Measurements from ENCODE around the gene RASGRF1. TPM values are rescaled to one million over a fixed set of nuclear protein-coding genes. Genes with fewer than 3 reads are reported as not detected.

Gene RASGRF1
- total RNA-seq, 1 donor from 2014 or later: 0.11 TPM

DNA sequence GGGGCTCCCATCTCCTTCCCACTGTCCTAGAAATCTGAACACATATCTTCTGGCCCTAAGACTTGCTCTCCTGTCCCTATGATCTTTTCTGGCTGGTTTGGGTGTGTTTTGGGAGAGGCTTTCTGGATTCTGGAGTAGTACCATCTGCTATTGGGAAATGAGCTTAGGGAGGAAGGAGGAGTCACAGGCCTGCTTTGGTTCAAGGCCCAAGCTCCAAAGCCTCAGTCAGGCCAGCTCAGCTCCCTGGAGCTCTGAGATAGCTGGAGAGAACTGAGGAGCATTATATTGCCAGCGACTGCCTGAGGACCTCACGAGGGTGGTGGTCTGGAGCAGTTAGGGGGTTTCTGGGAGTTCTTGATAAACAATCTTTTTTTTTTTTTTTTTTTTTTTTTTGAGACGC, 18.7 kb downstream of the RASGRF1 start:
- no peak for DNase-seq (ENCODE audit: low spot score)
- intact Hi-C loops (cut with DNase I): no loop called here

DNA sequence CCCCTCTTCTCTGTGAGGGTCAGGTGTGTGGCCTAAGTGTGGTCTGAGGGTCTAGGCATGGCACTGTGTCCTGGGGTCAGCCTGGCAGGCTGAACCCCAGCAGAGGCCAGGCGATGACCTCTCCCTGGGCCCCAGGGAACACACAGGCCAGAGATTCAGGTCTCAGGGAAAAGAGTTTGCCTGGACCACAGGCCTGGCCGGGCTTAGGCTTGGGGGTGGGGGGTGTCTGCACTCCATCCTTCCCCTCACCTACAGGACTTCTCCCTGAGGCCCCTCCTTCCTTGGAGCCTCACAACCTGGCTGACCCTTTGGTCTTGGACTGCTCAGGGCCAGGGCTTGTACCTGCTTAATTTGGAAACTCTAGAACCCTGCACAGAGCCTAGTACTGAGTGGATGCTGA, 21.8 kb downstream of the RASGRF1 start:
- no peak for DNase-seq (ENCODE audit: low spot score)
- intact Hi-C loops (cut with DNase I): no loop called here

DNA sequence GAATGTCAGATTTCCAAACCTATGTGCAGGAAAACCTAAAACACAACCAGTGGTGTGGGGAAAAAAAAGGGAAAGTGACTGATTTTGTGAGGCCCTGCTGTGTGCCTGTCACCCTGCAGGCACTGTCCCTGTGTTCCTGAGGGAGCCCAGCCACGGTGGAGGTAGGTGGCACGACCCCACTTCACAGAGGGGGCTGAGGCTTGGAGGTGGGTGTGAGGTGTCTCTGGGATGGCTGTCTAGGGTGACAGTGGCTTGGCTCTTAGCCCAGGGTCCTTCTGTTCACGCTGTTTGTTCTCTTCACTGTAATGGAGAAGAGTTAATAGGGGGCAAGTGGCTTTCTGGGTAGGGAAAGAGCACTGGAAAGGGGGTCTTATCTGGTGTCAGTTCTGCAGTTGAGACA, 22.6 kb downstream of the RASGRF1 start:
- intact Hi-C loops (cut with DNase I): no loop called here
- no peak for DNase-seq (ENCODE audit: low spot score)

DNA sequence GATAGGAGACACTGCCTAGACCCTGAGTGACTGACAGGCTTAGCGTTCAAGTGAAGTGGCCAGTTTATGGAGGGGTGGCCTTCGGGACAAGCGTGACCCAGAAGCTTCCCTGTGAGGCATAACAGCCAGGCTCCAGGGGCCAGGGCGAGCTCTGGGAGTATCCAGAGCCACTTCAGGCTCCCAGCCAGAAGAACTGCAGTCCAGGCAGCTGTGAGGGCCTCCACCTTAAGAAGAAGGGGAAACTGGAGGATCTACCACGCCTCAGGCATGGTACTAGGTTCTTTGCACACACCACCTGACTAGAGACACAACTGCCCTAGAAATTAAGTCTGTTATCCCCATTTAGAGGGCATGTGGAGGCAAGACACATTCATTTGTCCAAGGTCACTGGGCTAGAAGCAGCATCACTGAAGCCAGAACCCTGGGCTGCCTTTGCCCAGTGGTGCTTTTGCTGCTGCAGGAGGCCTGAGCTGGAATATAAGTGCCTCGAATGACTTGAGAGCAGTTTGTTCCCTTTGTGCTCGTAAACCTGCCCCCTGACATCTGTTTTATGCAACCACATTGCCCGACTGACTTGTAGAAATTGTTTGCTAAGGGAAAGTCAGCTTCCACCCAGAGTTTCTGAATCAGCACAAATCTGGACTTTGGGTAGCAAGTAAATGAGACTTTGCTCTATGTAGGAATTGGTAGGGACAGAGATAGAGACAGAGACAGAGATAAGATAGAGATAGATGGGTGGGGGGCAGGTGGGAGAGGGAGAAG, 23.3 kb downstream of the RASGRF1 start:
- no peak for DNase-seq (ENCODE audit: low spot score)
- intact Hi-C loops (cut with DNase I): no loop called here

DNA sequence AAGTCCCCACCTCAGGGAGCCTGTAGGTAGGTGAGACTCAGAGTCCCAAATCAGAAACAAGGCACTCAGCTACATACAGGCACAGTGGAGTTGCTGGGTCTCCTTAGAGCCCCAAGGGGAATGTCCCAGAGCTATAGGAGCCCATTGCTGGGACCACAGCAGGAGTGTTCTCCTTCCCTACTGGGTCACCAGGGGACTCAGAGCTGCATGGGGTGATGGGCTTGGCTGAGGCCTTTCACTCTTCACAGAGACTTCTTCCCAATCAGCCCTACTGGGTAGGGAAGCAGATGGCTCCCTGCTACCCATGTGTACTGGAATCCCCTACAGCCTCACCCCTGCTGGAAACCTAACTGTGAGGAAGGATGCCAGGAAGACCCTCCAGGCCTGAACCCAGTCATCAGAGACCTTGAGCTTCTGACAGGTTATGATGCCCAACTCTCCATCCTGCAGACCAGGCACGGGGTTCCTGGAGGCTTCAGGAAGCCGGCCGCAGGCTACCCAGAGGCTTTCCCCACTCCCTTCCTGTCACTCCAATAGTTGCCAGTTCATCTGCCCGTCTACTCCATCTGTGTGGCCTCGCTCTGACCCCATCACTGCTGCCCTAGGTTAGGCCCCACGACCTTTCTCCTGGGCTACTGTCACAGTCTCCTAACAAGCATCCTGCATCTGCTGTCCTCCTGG, 24.0 kb downstream of the RASGRF1 start:
- intact Hi-C loops (cut with DNase I): no loop called here
- no peak for DNase-seq (ENCODE audit: low spot score)

DNA sequence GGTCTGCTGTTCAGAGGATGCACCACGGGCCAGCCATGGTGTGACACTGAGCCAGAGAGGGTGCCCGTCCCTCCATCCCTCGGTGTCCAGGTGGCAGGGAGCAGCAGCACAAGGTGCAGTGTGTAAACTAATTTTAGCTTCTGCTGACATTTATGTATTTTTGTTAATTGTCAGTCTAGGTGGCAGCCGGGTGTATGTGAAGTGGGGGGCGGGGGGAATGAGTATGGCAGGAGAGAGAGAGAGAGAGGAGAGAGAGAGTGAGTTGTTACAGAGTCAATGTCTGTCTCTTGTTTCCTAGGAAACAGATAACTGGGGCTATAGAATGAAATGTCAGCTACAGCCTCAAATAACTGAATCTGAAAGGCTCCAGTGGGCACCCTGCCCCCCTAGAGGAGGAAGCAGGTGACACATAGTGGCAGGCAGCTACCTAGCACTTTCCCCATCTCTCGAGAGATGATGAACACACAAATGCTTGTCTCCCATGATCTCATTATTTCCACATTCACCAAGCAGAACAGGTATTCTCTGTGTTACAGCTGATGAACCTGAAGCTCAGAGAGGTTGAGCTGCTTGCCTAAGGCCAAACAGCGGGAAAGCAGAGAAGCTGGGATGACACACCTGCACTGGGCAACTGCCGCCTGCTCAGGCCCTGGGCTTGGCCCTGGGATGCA, 24.7 kb downstream of the RASGRF1 start:
- no peak for DNase-seq (ENCODE audit: low spot score)
- intact Hi-C loops (cut with DNase I): no loop called here

DNA sequence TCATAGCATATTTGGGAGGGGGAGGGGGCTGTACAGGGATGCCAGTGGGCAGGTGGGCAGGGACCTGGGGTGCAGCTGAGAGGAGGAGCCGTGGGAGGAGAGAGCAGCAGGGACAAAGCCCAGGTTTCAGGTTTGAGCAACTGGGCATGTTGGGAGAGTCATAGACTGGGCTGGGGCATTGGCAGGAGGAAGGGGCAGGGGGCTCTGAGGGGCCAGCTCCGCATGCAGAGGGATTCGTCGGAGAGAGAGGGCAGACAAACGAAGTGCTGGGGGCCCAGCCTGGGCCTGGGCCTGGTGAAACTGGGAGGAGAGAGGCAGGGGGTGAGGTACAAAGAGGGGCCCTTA, 25.2 kb downstream of the RASGRF1 start:
- intact Hi-C loops (cut with DNase I): no loop called here
- DNase-seq (ENCODE audit: low spot score): no peak

DNA sequence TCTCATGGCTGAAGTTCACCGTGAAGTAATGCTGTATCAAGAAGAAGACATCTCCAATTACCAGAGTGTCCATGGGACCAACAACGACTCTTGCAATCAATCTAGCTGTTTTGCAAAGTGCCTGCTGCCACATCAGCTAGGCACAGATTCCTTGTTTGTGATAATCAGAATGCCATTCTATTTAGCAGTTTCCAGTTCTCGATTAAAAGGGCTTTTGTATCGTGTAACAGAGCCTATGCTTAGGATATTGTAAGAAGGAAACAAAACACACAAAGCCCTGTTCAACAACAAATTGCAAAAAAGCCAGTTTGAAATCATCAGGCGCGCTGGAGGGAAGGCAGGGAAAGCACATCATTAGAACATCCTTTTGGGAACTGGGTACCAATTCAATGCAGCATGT, 26.1 kb downstream of the RASGRF1 start:
- no peak for DNase-seq (ENCODE audit: low spot score)
- intact Hi-C loops (cut with DNase I): no loop called here

DNA sequence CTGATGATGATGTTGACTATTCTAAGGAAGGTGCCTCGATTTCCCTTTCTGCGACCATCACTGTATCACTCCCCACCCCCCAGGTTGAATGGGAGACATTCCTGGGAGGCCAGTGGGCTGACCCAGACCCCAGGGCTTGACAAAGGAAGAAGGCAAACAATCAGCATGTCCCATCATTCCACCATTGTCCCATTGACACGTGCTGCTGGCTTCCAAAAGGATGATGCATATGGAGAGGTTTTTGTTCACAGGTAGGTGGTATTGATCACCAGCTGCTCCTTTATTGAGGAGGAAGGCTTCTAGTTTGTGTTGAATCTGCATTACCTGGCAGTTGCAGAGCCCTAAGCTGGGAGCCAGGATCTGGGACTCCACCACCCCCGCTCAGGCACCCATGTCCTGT, 30.4 kb downstream of the RASGRF1 start:
- DNase-seq (ENCODE audit: low spot score): no peak

DNA sequence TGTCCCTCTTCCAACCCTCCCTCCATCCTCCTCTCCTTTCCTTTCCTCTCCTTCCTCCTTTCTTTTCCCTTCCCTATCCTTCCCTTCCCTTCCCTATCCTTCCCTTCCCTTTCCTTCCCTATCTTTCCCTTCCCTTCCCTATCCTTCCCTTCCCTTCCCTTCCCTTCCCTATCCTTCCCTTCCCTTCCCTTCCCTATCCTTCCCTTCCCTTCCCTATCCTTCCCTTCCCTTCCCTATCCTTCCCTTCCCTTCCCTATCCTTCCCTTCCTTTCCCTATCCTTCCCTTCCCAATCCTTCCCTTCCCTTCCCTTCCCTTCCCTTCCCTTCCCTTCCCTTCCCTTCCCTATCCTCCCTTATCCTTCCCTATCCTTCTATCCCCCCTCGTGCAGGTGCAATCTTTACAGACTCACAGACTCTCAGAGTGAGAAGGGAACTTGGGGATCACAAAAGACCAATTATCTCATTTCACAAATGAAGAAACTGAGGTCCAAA, 31.5 kb downstream of the RASGRF1 start:
- intact Hi-C loops (cut with DNase I): no loop called here
- no peak for DNase-seq (ENCODE audit: low spot score)

More for the DNA sequence above, 30.4 kb downstream of the RASGRF1 start:
- intact Hi-C loops (cut with DNase I): no loop called here

DNA sequence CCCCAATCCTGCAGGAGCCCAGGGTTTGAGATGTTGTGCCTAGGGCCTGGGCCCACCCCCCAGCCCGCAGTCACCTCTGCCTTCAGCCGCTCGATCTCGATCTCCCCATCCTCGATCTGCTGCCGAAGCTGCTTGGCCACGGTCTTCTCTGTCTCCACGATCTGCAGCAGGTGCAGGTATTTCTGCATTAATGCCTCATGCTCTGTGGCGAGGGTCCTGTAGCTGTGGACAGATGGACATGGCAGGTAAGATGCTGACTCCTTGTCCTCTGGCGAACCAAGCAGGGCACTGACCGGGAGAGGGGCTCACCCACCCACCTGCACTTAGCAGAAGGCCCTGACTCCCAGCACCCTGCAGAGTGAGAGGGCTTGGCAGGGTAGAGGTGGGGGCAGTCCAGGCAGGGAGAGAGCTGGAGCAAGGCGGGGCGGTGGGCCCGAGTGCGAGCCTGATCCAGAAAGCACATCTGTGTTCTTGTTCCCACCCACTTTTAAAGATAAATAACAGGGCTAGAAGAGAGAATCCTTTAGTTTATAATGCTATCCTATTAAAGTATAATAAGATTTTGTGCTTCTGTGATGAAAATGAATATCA, 32.2 kb downstream of the RASGRF1 start:
- no peak for DNase-seq (ENCODE audit: low spot score)
- intact Hi-C loops (cut with DNase I): no loop called here

DNA sequence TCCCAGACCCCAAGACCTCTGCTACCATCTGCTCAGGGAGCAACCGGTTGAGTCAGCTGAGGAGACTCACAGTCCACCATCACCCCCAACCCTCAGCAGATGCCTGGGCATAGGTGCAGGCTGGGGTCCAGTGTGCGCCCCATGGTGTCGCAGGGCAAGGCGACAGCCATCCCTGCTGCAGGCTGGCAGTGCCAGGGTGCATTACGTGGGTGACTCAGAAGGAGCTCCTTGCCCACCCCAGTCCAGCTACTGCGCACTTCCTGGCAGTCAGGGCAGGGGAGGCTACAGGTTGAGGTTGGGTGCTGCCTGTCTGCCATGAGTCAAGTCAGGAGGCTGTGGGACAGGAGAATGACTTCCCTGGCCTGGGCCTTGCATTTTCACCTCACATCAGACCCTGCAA, 33.5 kb downstream of the RASGRF1 start:
- intact Hi-C loops (cut with DNase I): no loop called here
- no peak for DNase-seq (ENCODE audit: low spot score)

DNA sequence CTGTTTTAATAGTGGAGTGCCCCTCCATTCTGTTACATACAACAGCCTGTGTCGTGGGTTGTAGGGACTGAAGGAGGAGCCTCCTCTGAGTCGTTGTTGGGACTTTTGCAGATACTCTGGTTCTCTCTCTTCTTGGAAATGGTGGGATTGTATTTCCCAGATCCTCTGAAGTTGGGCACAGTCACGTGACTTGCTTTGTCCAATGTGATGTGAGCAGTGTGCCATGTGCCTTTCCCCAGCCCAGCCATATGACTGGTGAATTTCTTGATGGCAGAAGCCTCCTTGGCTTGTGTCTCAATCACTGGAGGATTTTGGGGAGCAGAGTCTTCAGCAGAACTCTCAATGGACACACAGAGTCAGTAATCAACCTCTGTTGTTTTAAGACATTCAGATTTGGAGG, 36.2 kb downstream of the RASGRF1 start:
- DNase-seq (ENCODE audit: low spot score): no peak
- intact Hi-C loops (cut with DNase I): no loop called here

DNA sequence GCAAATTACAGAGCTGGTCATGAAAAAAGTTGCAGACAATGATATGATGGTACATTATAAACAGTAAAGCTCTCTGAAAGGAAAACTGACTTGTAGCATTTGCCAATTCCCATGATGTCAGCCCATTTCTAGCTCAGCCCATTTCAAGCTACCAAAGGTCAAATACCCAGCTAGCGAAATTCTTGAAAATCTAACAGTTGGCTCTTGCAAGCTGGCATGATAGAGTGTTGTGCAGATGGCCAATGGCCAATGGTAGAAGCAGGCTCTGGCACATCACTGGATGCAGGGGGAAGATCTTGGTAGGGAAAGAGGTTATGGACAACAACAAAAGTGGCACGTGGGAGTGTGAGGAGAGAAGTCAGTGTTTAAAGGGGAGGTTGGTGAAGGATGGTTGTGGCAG, 36.7 kb downstream of the RASGRF1 start:
- intact Hi-C loops (cut with DNase I): no loop called here

DNA sequence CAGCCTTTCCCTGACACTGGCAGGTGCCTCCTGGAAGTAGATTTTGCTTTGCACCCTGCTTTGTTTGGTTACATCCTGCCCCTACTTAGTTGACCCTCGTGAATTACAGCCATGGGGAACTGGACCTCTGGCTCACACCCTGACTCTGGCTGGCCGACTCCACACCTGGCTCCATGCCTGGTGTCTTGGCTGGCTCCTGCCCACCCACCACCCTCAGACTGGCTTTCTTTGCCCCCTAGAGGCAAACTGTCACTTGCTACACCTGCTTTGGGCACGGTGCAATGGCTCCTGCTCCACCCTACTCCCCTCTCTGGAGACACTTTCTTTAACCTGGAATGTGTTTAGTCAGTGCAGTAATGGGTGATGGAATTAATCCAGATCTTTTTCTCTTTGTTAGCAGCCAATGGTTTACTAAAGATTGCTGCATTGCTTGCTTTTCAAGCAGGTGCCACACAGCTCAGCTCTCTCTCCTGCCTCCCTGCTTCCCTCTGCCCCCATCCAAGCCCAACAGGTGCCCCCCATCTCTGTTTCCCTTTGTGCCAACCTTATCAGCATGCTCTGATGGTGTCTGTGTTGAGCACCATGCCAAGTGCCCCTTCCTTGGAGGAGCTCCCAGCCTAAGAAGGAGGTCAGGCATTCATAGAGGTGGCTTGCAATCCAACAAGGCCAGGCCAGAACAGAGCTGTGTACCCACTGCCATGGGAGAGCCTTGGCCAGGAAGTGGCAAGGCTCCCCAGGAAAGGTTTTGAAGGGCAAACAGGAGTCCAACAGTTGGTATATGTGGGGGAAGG, 38.4 kb downstream of the RASGRF1 start:
- DNase-seq (ENCODE audit: low spot score): no peak
- intact Hi-C loops (cut with DNase I): no loop called here

More for the DNA sequence above, 36.7 kb downstream of the RASGRF1 start:
- no peak for DNase-seq (ENCODE audit: low spot score)

DNA sequence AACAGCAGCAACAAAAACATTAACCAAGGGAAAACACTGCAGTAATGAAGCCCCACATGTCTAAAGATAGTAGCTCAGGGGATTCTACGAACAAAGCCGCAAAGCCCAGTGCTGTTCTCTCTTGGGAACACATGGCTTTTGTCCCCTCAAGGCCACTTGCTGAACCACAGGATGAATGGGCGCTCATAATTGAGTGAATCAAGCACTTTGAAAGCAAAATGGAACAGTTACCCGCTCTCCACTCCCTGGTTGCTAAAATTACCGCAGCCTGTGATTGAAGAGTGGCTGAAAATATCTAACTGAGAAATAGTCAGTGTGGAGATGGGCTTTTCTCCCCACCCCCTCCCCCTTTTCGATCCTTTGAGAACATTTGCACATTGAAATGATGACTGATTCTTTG, 39.6 kb downstream of the RASGRF1 start:
- intact Hi-C loops (cut with DNase I): no loop called here
- no peak for DNase-seq (ENCODE audit: low spot score)

DNA sequence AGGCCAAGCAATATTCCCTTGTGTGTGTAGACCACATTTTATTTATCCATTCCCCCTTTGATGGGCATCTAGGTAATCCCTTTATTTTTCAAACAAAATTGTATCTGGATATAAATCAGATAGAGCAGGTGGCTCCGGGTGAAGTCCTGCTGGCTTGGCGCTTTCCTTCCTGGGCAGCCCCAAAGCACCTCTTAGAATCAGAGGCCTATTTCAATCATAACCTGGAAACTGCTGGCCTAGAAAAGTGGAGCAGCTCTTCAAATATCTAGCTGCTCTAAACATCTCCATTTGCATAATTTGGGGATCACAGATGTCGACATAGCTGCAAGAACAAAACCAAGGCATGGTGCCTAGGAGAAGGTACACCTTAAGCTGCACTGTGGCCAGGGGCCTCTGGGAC, 40.2 kb downstream of the RASGRF1 start:
- no peak for DNase-seq (ENCODE audit: low spot score)
- intact Hi-C loops (cut with DNase I): no loop called here

DNA sequence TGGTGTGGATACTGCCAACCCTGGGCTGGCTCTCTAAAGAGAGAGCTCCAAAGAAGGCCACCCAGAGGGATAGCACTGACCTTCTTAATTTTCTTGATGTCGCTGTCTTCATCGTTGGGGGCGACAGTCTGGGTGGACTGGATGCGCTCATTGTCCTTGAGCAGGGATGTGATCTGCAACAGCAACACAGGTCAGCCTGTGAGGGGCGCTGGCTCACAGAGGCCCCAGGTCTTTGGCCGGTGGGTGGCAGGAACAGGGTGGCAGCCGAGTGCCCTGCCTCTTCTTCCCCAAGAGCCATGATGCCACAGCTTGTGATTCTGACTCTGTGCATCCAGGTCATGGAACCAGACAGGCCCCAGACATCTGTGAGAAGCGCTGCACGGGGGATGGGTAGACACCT, 41.2 kb downstream of the RASGRF1 start:
- DNase-seq (ENCODE audit: low spot score): no peak
- intact Hi-C loops (cut with DNase I): no loop called here

DNA sequence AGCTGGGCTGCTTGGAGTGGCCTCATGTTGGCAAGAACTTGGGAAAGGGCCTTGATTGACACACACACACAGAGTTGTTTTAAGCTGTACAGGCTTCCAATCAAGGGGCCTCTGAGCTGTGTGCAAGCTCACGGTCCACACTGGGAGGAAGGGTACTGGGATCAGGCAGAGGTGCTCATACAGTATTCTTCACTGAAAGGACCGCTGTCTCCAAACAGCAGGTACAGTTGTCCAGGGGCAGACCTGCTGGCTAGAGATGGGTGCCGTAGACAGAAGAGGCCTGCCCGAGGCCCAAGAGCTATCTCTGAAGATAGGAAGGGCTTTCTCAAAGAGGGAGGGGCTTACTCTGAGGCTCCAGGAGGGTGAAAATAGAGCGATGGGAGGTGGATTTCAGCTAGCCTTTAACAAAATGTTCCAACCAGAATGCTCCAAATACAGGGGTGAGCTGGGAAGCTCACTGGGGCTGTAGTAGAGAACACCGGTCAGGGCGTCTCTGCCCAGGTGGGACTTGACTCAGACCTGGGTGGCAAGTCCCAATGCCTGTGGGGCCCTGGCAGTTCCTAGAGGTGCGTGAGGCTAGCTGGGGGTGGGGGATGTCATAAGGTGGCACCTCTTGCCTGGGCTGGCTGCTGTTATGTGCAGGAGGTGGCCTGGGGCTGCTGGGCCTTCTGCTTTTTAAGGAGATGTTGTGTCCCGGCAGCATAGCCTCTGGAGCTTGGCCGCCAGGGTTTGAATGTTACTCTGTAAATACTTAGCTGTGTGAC, 42.7 kb downstream of the RASGRF1 start:
- intact Hi-C loops (cut with DNase I): no loop called here
- DNase-seq (ENCODE audit: low spot score): no peak

Data from cardiac septum (tissue), 1 donor.